OCI-M1 (cell line): ENCODE data around the gene SNX8.
"Not testable (repeated sequence)": the region's sequence is repeated elsewhere in the genome, so short reads cannot be mapped to it uniquely, and the experiment has no call there.

ENCODE experiments used
- DNase-seq: peaks from one replicate; lab custom pipeline; 2025; lab: John Stamatoyannopoulos, UW

SNX8 gene

GRCh38 chr7:2314209-2314955, at the start of gene SNX8:
Gene SNX8, minus strand, starts transcription at chr7:2314441. Its CDS starts 20 bp downstream, at chr7:2314421.
- DNase-seq, result peak; percentile 82

GRCh38 chr7:2362385-2363088, 48.3 kb upstream of the SNX8 start:
- no peak for DNase-seq

- DNase-seq, result no peak
Observed at GRCh38 chr7:2360796-2361195, 46.6 kb upstream of the SNX8 start.

GRCh38 chr7:2359610-2360009, 45.4 kb upstream of the SNX8 start:
- no peak for DNase-seq

GRCh38 chr7:2358968-2359527, 44.8 kb upstream of the SNX8 start:
- no peak for DNase-seq

GRCh38 chr7:2357571-2357970, 43.3 kb upstream of the SNX8 start:
- DNase-seq, result no peak

GRCh38 chr7:2357165-2357564, 42.9 kb upstream of the SNX8 start:
- DNase-seq, result no peak

GRCh38 chr7:2355705-2356008, 41.4 kb upstream of the SNX8 start:
- no peak for DNase-seq

- peak; percentile 7 for DNase-seq
Observed at GRCh38 chr7:2354939-2355704, 40.9 kb upstream of the SNX8 start.

GRCh38 chr7:2354186-2354938, 40.1 kb upstream of the SNX8 start, which contains the start of gene EIF3B:
Gene EIF3B, plus strand, starts transcription at chr7:2354827. Its CDS starts 95 bp downstream, at chr7:2354922.
- peak; percentile 92 for DNase-seq

GRCh38 chr7:2353936-2354185, 39.6 kb upstream of the SNX8 start:
- peak; percentile 87 for DNase-seq

GRCh38 chr7:2353113-2353935, 39.1 kb upstream of the SNX8 start:
- no peak for DNase-seq

GRCh38 chr7:2350861-2351260, 36.6 kb upstream of the SNX8 start:
- DNase-seq, result no peak

- no peak for DNase-seq
Observed at GRCh38 chr7:2350055-2350454, 35.8 kb upstream of the SNX8 start.

GRCh38 chr7:2347351-2348063, 33.3 kb upstream of the SNX8 start:
- DNase-seq, result not testable (repeated sequence)

- peak; percentile 60 for DNase-seq
Observed at GRCh38 chr7:2336626-2337299, 22.5 kb upstream of the SNX8 start.

- DNase-seq, result not testable (repeated sequence)
Observed at GRCh38 chr7:2332606-2333231, 18.5 kb upstream of the SNX8 start.

- no peak for DNase-seq
Observed at GRCh38 chr7:2331707-2332106, 17.5 kb upstream of the SNX8 start.

GRCh38 chr7:2330493-2330892, 16.3 kb upstream of the SNX8 start:
- DNase-seq, result no peak
